Activated CD4-positive, alpha-beta T cell treated with anti-CD3 and anti-CD28 coated beads, Interleukin-10, Interleukin-2, amounts not matched to agents 100 ng/mL and 50 ng/mL, durations not matched to agents 16 hours and 8 hours (primary cell): ENCODE data around the gene LTBP1.

Source experiments
- DNase-seq: peaks from one replicate; pipeline ENCODE4 v3.0.0-alpha.2; 2020

LTBP1 gene

DNA sequence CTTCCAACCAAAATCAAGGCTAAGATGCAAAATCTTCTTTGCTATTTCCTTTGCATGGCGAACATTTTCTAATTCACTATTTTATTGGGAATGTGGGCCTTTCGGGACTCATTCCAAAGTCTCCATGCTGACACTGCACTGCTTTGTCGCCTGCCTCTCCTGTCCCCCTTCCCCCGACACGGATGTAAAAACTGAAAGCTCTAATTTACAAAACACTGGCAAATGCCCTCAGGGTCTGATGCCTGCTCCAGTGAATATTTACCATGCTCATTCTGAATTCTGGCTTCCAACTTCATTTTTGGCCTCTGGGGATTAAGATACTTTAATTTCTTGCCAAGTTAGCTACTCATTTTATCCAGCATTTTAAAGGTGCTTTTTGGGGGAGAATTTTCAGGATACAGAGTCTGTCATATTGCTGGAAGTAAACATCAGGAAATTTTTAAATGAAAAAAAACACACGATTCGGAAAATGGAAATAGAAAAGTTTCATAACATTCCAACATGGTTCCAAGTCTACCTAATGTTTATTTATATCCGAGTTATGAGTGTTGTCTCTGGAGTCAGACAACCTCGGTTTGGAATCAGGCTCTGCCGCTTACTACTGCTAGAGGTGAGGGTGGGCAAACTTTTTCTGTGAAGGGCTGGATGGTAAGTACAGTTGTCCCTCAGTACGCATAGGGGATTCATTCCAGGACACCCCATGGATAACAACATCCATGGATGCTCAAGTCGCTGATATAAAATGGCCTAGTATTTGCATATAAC is 14.6 kb upstream of the LTBP1 start:
- DNase-seq = no peak

DNA sequence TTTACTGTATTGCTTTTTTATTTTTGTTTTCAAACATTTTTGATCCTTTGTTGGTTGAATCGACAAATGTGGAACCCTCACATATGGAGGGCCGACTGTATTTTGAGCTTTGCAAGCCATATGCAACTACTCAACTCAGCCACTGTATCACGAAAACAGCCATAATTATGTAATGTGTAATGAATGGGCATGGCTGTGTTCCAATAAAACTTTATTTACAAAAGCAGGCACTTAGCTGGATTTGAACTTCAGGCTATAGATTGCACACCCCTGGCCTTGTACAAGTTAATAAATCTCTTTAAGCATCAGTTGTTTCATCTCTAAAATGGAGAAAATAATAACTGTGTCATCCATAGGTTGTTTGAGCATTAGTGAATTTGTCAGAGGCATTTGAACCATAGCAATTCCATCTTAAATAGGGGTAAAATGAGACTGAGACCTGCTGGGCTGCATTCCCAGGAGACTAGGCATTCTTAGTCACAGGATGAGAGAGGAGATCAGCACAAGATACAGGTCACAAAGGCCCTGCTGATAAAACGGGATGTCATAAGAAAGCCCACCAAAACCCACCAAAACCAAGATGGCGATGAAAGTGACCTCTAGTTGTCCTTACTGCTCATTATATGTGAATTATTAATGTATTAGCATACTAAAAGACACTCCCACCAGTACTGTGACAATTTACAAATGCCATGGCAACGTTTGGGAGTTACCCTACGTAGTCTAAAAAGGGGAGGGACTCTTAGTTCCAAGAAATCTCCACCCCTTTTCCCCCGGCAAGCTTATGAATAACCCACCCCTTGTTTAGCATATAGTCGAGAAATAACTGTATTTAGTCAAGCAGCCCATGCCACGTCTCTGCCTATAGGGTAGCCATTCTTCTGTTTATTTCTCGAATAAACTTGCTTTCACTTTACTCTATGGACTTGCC is 13.7 kb upstream of the LTBP1 start:
- no peak for DNase-seq

DNA sequence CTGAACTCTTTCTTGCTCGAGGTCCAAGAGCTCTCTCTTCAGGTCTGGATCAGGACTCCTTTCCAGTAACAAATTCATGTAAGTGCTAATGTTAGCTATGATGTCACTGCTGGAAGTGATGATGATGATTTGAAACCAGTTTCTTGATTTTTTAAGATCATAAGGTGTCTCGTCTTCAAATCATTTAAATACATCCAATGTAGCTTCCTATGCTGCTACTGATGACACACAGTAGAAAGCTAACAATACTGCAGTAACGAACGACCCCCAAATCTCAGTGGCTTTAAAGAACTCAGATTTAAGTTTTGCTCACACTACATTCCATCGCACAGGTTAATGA is 13.0 kb upstream of the LTBP1 start:
- DNase-seq = no peak

GRCh38 chr2:32937602-32938448 is 8.9 kb upstream of the LTBP1 start:
- DNase-seq = no peak

DNA sequence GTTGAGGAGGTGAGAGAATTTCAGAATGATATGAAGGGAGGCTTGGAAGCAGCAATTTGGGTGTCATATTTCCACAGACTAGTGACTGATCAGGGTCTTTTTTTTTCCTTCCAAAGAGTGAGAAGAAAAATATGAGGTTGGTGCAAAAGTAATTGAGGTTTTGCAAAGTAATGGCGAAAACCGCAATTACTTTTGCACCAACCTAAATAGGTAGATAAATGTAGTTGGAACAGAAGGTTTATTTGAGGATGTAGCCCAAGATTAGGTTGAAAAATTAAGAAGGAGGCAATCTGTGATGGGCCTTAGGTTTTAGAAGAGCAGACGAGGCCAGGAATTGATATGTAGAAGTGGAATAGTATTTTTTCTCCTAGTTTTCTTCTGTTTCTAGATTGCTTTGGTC is 7.8 kb upstream of the LTBP1 start:
- no peak for DNase-seq

GRCh38 chr2:32940316-32940997 is 6.3 kb upstream of the LTBP1 start:
- DNase-seq = no peak

GRCh38 chr2:32941944-32942690 is 4.6 kb upstream of the LTBP1 start:
- no peak for DNase-seq

- no peak for DNase-seq
Observed at GRCh38 chr2:32942793-32943485, 3.8 kb upstream of the LTBP1 start.

DNA sequence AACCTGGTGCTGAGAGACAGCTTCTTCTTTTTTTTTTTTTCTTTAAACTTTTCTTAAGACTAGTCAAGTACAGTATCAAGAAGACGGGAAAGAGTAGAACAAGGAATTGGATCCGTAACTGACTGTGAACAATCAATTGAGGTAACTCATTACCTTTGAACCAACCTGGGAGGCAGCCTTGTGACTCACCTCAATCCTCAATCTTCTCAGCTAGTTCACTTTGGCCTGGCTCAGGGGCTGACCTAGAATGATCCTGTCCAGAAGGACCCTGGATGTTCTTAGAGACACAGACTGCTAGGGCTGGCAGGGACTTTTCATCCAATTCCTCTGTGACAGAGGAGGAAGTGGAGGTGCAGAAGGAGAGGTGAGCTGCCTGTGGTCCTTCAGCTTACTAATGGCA is 1.5 kb upstream of the LTBP1 start:
- DNase-seq = no peak

GRCh38 chr2:32947076-32947483 is 327 bp downstream of the LTBP1 start:
- peak; percentile 3 for DNase-seq

DNA sequence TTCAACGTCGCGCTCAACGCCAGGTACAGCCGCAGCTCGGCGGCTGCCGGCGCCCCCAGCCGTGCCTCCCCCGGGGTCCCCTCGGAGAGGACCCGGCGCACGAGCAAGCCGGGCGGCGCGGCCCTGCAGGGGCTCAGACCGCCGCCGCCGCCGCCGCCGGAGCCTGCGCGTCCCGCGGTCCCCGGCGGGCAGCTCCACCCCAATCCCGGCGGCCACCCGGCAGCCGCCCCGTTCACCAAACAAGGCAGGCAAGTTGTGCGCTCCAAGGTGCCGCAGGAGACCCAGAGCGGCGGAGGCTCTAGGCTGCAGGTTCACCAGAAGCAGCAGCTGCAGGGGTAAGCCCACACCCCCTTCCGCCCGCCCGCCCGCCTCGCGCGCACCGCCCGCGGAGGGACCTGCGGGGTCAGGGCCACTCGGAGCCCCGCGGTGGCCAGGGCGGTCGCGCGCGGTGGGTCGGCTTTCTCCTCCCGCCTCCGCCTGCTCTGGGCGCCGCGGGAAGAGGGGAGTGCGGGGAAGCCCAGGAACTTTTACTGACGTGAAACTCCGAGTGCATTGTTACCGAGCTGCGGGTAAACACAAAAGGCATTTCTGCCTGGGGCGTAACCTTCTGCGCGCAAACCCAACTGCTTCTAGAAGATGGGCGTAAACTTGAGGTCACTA is 861 bp downstream of the LTBP1 start:
- peak; percentile 42 for DNase-seq

DNA sequence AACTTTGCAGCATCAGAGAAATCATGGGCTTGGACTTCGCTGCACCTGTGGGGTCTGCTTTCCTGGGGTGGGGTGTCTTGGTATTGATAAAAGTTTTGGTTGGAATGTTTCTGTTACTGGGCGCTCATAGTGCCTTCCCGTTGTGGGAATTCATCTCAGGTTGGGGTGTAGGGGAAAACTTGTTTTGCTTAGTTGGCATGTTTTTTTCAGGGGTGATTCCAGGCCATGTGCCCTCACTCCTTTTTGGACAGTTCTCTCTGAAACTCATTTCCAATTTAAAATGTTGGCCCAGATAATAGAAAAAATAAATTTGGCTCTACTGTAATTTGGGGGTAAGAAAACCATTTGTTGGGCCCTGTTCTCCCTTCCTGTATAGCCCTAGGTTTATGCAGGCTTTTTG is 1.5 kb downstream of the LTBP1 start:
- no peak for DNase-seq

DNA sequence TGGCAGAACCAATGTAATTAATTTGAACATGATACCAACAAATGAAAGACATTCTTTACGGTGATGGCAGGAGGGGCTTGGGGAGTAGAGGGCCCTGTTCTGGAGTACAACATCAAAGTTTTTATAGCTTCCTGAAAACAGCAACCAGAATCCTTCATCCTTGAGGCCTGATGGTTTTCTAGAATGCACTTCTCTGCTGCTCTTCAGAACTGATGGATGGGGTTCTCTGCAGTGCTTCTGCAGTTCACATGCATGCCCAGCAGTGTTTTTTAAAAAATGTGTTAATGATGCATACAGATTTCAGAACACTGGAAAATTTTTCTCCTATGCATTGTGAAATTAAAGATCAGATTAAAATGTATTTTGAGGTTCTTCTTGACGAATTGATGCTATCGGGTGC is 2.5 kb downstream of the LTBP1 start:
- no peak for DNase-seq

- DNase-seq = peak; percentile 0
Observed at GRCh38 chr2:32951672-32952071, 4.9 kb downstream of the LTBP1 start.

DNA sequence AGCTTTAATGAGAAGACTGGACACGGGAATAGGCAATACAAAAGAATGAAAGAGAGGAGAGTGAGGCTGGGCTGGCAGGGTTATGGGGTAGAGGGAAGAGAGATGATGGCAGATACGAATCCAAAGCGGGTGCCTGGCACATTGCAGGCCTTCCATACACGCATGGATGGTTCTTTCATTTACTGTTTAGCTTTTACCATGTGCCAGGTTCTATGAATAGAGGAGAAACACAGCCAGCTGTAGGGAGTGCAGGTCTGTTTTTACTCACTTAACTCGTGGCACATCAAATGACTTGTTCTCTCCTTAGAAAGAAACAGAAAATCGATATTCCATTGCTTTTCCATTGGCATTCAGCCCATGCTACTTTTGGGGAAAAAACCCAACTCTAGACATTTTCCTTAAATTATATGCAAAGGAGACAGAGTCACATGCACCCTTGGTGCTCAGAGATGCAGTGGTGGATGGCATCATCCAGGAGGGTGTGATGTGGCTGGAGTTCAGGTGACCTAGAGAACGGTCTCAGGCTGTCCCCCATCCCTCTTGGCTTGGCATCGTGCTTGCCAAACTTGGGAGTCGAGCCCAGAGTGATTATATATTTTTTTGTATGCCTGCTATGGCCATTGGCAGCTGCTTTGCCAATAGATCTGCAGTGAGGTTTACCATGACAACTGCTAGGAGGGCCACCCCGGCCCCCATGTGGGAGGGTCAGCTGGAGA is 6.2 kb downstream of the LTBP1 start:
- DNase-seq = no peak

DNA sequence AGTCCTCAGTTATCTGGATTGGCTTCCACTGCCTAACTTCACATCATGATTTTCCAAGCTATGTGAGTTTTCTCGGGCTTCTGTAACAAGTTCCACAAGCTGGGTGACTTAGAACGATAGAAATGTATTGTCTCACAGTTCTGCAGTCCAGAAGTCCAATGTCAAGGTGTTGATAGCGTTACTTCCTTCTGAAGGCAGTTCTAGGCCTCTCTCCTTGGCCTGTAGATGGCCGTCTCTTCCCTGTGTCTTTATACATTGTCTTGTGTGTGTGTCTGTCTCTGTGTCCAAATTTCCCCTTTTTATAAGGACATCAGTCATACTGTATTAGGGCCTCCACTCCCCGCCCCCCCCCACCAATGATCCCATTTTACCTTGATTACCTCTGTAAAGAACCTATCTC is 7.5 kb downstream of the LTBP1 start:
- DNase-seq = no peak

DNA sequence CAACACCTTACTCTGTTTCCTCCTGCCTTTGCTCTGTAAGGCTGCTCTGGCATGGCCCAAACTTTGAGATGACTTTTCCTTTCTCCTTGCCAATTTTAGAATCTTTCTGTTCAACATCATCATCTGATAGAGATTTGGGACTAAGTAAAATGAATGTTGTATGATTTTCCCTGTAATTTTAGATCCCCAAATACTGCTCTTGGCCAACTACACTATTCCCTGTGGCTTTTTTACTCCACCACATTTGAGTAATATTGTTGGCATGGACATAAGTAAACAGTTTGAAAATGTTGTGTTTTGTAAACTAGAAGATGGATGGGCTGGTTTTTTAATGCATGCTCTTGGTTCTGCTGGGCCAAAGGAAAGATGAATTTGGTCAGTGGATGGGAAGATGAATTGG is 12.1 kb downstream of the LTBP1 start:
- DNase-seq = no peak

DNA sequence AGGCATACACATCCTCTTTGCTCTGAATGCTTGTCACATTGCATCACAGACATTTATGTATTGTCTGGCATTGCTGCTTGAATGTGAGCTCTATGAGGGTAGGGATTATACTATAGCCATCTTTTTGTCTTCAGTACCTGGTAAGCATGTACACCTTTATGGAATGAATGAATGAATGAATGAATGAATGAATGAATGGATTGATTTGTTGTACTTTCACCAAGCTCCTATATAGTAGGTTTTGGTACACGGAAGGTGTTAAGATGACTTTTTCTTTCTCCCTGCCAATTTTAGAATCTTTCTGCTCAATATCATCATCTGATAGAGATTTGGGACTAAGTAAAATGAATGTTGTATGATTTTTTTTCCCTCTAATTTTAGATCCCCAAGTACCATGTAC is 13.5 kb downstream of the LTBP1 start:
- DNase-seq = no peak

DNA sequence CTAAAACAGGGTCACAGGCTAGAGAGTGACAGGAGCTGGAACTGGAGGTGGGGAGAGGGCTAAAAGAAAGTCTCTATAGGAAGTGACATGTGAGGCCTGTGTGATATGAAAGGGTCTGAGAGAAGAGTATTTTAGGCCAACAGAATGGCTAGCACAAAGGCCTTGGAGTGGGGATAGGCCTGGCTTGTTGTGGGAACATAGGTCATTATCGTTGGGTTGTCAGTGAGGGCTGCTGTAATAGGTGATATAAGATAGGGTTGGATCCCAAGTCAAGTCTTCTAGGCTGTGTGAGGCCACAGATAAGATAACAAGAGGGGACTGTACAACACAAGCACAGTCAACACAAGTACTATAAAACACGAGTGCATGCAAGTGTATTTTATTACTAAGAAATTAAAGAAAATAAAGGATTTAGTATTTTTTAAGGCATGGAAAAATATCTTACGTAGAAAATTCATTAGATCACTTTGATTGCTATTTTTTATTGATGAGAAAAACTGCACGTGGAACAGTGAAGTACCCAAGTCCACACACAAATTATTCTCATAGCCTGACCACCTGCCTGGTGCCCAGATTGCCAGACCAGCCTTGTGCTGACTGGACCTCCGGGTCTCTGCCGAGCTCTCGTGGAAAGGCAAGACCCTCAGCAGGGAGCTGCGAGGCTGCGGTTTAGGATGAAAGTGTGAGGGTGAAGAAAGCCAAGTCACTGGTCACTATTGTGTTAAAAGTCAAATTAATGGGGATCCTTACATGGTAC is 14.1 kb downstream of the LTBP1 start:
- DNase-seq = no peak
